ENCODE measurements around the gene RFTN1. TPM values are rescaled to one million over a fixed set of nuclear protein-coding genes. Genes with fewer than 3 reads are reported as not detected.

Gene RFTN1
- total RNA-seq, 2 experiments from 2014 or later, result 101 to 113 TPM

GRCh38 chr3:16390581-16390980 is 122.9 kb downstream of the RFTN1 start:
- Mint-ChIP-seq H3K4me1 (peaks cover 50% of the 10 kb centered on the region), H3K27me3 (no peaks in the 10 kb centered on the region), H3K27ac (no peak overlapping the region), H3K9me3 (ENCODE audit: low read depth) (no peaks in the 10 kb centered on the region), H3K36me3 (ENCODE audit: low read depth) (peaks cover 43% of the 10 kb centered on the region), H3K4me3 (no peak overlapping the region)
- ChIA-PET POLR2A (no interaction called here), CTCF (interaction anchor here (1.0 kb wide), 2 partner anchors 54 to 101 kb away, joined by 3 to 4 read pairs; no protein-coding TSS in a partner anchor)
- ATAC-seq, result no peak
- DNase-seq, result no peak
- intact Hi-C loops (cut with DNase I, micrococcal nuclease), result no loop called here

GRCh38 chr3:16388850-16389441 is 124.6 kb downstream of the RFTN1 start:
- CTCF ChIA-PET, result no interaction called here
- H3K4me1 Mint-ChIP-seq, result peaks cover 56% of the 10 kb centered on the region
- no peak overlapping the region for H3K27ac Mint-ChIP-seq

GRCh38 chr3:16386561-16386960 is 126.9 kb downstream of the RFTN1 start:
- Mint-ChIP-seq H3K36me3 (ENCODE audit: low read depth) (peaks cover 45% of the 10 kb centered on the region), H3K4me3 (no peak overlapping the region), H3K27ac (peak overlapping the region; percentile 67), H3K4me1 (peaks cover 67% of the 10 kb centered on the region), H3K9me3 (ENCODE audit: low read depth) (no peaks in the 10 kb centered on the region), H3K27me3 (no peaks in the 10 kb centered on the region)
- ChIA-PET CTCF (interaction anchor here (0.8 kb wide), 1 partner anchor 156 kb away, joined by 4 read pairs; no protein-coding TSS in a partner anchor), POLR2A (no interaction called here)
- intact Hi-C loops (cut with DNase I, micrococcal nuclease), result no loop called here
- ATAC-seq (no peak), DNase-seq (no peak)

More at GRCh38 chr3:16388850-16389441, 124.6 kb downstream of the RFTN1 start:
- DNase-seq, result no peak
- ATAC-seq, result no peak
- POLR2A ChIA-PET, result no interaction called here
- Mint-ChIP-seq H3K9me3 (ENCODE audit: low read depth) (no peaks in the 10 kb centered on the region), H3K36me3 (ENCODE audit: low read depth) (peaks cover 42% of the 10 kb centered on the region), H3K4me3 (no peak overlapping the region), H3K27me3 (no peaks in the 10 kb centered on the region)
- intact Hi-C loops (cut with DNase I, micrococcal nuclease), result no loop called here

GRCh38 chr3:16385151-16385550 is 128.3 kb downstream of the RFTN1 start:
- H3K9me3 Mint-ChIP-seq (ENCODE audit: low read depth), result no peaks in the 10 kb centered on the region
- no peak overlapping the region for H3K4me3 Mint-ChIP-seq
- intact Hi-C loops (cut with DNase I, micrococcal nuclease), result no loop called here
- ChIA-PET POLR2A (interaction anchor here (0.6 kb wide), 1 partner anchor 25 kb away, joined by 10 read pairs; no protein-coding TSS in a partner anchor), CTCF (interaction anchor here (0.9 kb wide), 1 partner anchor 15 kb away, joined by 5 read pairs; no protein-coding TSS in a partner anchor)
- peaks cover 71% of the 10 kb centered on the region for H3K4me1 Mint-ChIP-seq
- H3K36me3 Mint-ChIP-seq (ENCODE audit: low read depth), result peaks cover 51% of the 10 kb centered on the region
- DNase-seq, result no peak
- ATAC-seq, result no peak
- H3K27ac Mint-ChIP-seq, result no peak overlapping the region
- no peaks in the 10 kb centered on the region for H3K27me3 Mint-ChIP-seq

- H3K36me3 Mint-ChIP-seq (ENCODE audit: low read depth), result peaks cover 47% of the 10 kb centered on the region
- no peak overlapping the region for H3K4me3 Mint-ChIP-seq
- H3K27ac Mint-ChIP-seq, result no peak overlapping the region
- H3K4me1 Mint-ChIP-seq, result peaks cover 75% of the 10 kb centered on the region
- ATAC-seq, result no peak
- ChIA-PET POLR2A (no interaction called here), CTCF (no interaction called here)
- H3K9me3 Mint-ChIP-seq (ENCODE audit: low read depth), result no peaks in the 10 kb centered on the region
- intact Hi-C loops (cut with DNase I, micrococcal nuclease), result no loop called here
- H3K27me3 Mint-ChIP-seq, result no peaks in the 10 kb centered on the region
- DNase-seq, result no peak
Measured at GRCh38 chr3:16383864-16384263, 129.6 kb downstream of the RFTN1 start.

GRCh38 chr3:16382845-16383244 is 130.7 kb downstream of the RFTN1 start:
- Mint-ChIP-seq H3K4me1 (peaks cover 77% of the 10 kb centered on the region), H3K4me3 (no peak overlapping the region), H3K27ac (peak overlapping the region; percentile 88), H3K36me3 (ENCODE audit: low read depth) (peaks cover 57% of the 10 kb centered on the region), H3K9me3 (ENCODE audit: low read depth) (peaks cover 7% of the 10 kb centered on the region), H3K27me3 (no peaks in the 10 kb centered on the region)
- ChIA-PET CTCF (interaction anchor here (0.6 kb wide), 1 partner anchor 1681 kb away, joined by 3 read pairs; no protein-coding TSS in a partner anchor), POLR2A (no interaction called here)
- DNase-seq (peak; percentile 44), ATAC-seq (peak; percentile 25)
- intact Hi-C loops (cut with DNase I, micrococcal nuclease), result no loop called here

- Mint-ChIP-seq H3K4me3 (no peak overlapping the region), H3K9me3 (ENCODE audit: low read depth) (peaks cover 8% of the 10 kb centered on the region), H3K27me3 (no peaks in the 10 kb centered on the region), H3K4me1 (peaks cover 77% of the 10 kb centered on the region), H3K36me3 (ENCODE audit: low read depth) (peaks cover 70% of the 10 kb centered on the region), H3K27ac (no peak overlapping the region)
- ATAC-seq (no peak), DNase-seq (no peak)
- CTCF ChIA-PET, result no interaction called here
- intact Hi-C loops (cut with DNase I, micrococcal nuclease), result no loop called here
- POLR2A ChIA-PET, result no interaction called here
Measured at GRCh38 chr3:16381426-16381825, 132.1 kb downstream of the RFTN1 start.

- peaks cover 8% of the 10 kb centered on the region for H3K9me3 Mint-ChIP-seq (ENCODE audit: low read depth)
- H3K27me3 Mint-ChIP-seq, result no peaks in the 10 kb centered on the region
- intact Hi-C loops (cut with DNase I, micrococcal nuclease), result no loop called here
- H3K36me3 Mint-ChIP-seq (ENCODE audit: low read depth), result peaks cover 75% of the 10 kb centered on the region
- ATAC-seq (no peak), DNase-seq (no peak)
- peak overlapping the region; percentile 77 for H3K27ac Mint-ChIP-seq
- H3K4me1 Mint-ChIP-seq, result peaks cover 87% of the 10 kb centered on the region
- H3K4me3 Mint-ChIP-seq, result no peak overlapping the region
- ChIA-PET POLR2A (no interaction called here), CTCF (no interaction called here)
Measured at GRCh38 chr3:16380421-16380820, 133.1 kb downstream of the RFTN1 start.

GRCh38 chr3:16379838-16380237 is 133.7 kb downstream of the RFTN1 start:
- ATAC-seq (peak; percentile 50), DNase-seq (no peak)
- ChIA-PET POLR2A (no interaction called here), CTCF (interaction anchor here (0.7 to 1.6 kb wide), 5 partner anchors 12 to 646 kb away, joined by 3 to 6 read pairs (median 3); no protein-coding TSS in a partner anchor)
- H3K4me3 Mint-ChIP-seq, result no peak overlapping the region
- peaks cover 78% of the 10 kb centered on the region for H3K36me3 Mint-ChIP-seq (ENCODE audit: low read depth)
- peak overlapping the region; percentile 77 for H3K27ac Mint-ChIP-seq
- peaks cover 8% of the 10 kb centered on the region for H3K9me3 Mint-ChIP-seq (ENCODE audit: low read depth)
- H3K27me3 Mint-ChIP-seq, result no peaks in the 10 kb centered on the region
- intact Hi-C loops (cut with DNase I, micrococcal nuclease), result loop anchor here (2.0 to 5.0 kb wide), 7 partner anchors 41 to 583 kb away; partner anchors contain the start of genes RFTN1 (in 2 of the 2) and ANKRD28 (in 1 of the 2)
- peaks cover 90% of the 10 kb centered on the region for H3K4me1 Mint-ChIP-seq

- Mint-ChIP-seq H3K9me3 (ENCODE audit: low read depth) (peaks cover 8% of the 10 kb centered on the region), H3K27ac (peak overlapping the region; percentile 89), H3K36me3 (ENCODE audit: low read depth) (peaks cover 83% of the 10 kb centered on the region), H3K4me3 (no peak overlapping the region), H3K4me1 (peaks cover 95% of the 10 kb centered on the region), H3K27me3 (no peaks in the 10 kb centered on the region)
- ATAC-seq (peak; percentile 66), DNase-seq (peak; percentile 45)
- ChIA-PET POLR2A (interaction anchor here (0.8 to 1.0 kb wide), 2 partner anchors 75 to 93 kb away, joined by 4 read pairs; no protein-coding TSS in a partner anchor), CTCF (interaction anchor here (0.8 to 1.6 kb wide), 2 partner anchors 13 to 40 kb away, joined by 3 to 6 read pairs; no protein-coding TSS in a partner anchor)
- intact Hi-C loops (cut with DNase I, micrococcal nuclease), result loop anchor here (2.0 to 5.0 kb wide), 7 partner anchors 40 to 582 kb away; partner anchors contain the start of genes RFTN1 (in 2 of the 2) and ANKRD28 (in 1 of the 2)
Measured at GRCh38 chr3:16378920-16379319, 134.6 kb downstream of the RFTN1 start.

- H3K36me3 Mint-ChIP-seq (ENCODE audit: low read depth), result peaks cover 82% of the 10 kb centered on the region
- intact Hi-C loops (cut with DNase I, micrococcal nuclease), result loop anchor here (2.0 to 5.0 kb wide), 7 partner anchors 40 to 581 kb away; partner anchors contain the start of genes RFTN1 (in 2 of the 2) and ANKRD28 (in 1 of the 2)
- peak overlapping the region; percentile 89 for H3K27ac Mint-ChIP-seq
- ChIA-PET POLR2A (interaction anchor here (1.0 kb wide), 1 partner anchor 92 kb away, joined by 4 read pairs; no protein-coding TSS in a partner anchor), CTCF (interaction anchor here (1.6 kb wide), 1 partner anchor 40 kb away, joined by 6 read pairs; no protein-coding TSS in a partner anchor)
- H3K4me3 Mint-ChIP-seq, result no peak overlapping the region
- peaks cover 94% of the 10 kb centered on the region for H3K4me1 Mint-ChIP-seq
- ATAC-seq (no peak), DNase-seq (no peak)
- H3K27me3 Mint-ChIP-seq, result no peaks in the 10 kb centered on the region
- H3K9me3 Mint-ChIP-seq (ENCODE audit: low read depth), result peaks cover 8% of the 10 kb centered on the region
Measured at GRCh38 chr3:16378415-16378814, 135.1 kb downstream of the RFTN1 start.

Measured in activated CD4-positive, alpha-beta T cell treated with anti-CD3 and anti-CD28 coated beads for 36 hours (primary cell).